ENCODE measurements around the gene CABCOCO1.

The CABCOCO1 gene

GRCh38 chr10:61662794-61663259 lies at the start of gene CABCOCO1:
CABCOCO1 (plus strand) TSS chr10:61662929; CDS start chr10:61662973, 44 bp downstream.
- DNase-seq: no peak

- DNase-seq: no peak
Observed at GRCh38 chr10:61613665-61614064, 49.1 kb upstream of the CABCOCO1 start.

GRCh38 chr10:61616611-61617010 lies 46.1 kb upstream of the CABCOCO1 start:
- DNase-seq: no peak

- no peak for DNase-seq
Observed at GRCh38 chr10:61617180-61617579, 45.5 kb upstream of the CABCOCO1 start.

- DNase-seq: no peak
Observed at GRCh38 chr10:61617586-61617985, 45.1 kb upstream of the CABCOCO1 start.

- no peak for DNase-seq
Observed at GRCh38 chr10:61618388-61618961, 44.3 kb upstream of the CABCOCO1 start.

- DNase-seq: no peak
Observed at GRCh38 chr10:61620506-61620905, 42.2 kb upstream of the CABCOCO1 start.

- no peak for DNase-seq
Observed at GRCh38 chr10:61621605-61622051, 41.1 kb upstream of the CABCOCO1 start.

- no peak for DNase-seq
Observed at GRCh38 chr10:61623161-61623560, 39.6 kb upstream of the CABCOCO1 start.

- DNase-seq: no peak
Observed at GRCh38 chr10:61626209-61626608, 36.5 kb upstream of the CABCOCO1 start.

GRCh38 chr10:61627266-61627665 lies 35.5 kb upstream of the CABCOCO1 start:
- DNase-seq: no peak

GRCh38 chr10:61628151-61628874 lies 34.4 kb upstream of the CABCOCO1 start:
- DNase-seq: no peak

- DNase-seq: no peak
Observed at GRCh38 chr10:61628875-61629513, 33.7 kb upstream of the CABCOCO1 start.

- no peak for DNase-seq
Observed at GRCh38 chr10:61629576-61629975, 33.2 kb upstream of the CABCOCO1 start.

GRCh38 chr10:61632057-61632670 lies 30.6 kb upstream of the CABCOCO1 start:
- DNase-seq: no peak

- no peak for DNase-seq
Observed at GRCh38 chr10:61633665-61634064, 29.1 kb upstream of the CABCOCO1 start.

- DNase-seq: no peak
Observed at GRCh38 chr10:61634746-61635145, 28.0 kb upstream of the CABCOCO1 start.

- DNase-seq: no peak
Observed at GRCh38 chr10:61635471-61635870, 27.3 kb upstream of the CABCOCO1 start.

- DNase-seq: no peak
Observed at GRCh38 chr10:61635932-61636331, 26.8 kb upstream of the CABCOCO1 start.

- no peak for DNase-seq
Observed at GRCh38 chr10:61639952-61640351, 22.8 kb upstream of the CABCOCO1 start.

- DNase-seq: no peak
Observed at GRCh38 chr10:61640856-61641255, 21.9 kb upstream of the CABCOCO1 start.

- DNase-seq: no peak
Observed at GRCh38 chr10:61642150-61642571, 20.6 kb upstream of the CABCOCO1 start.

GRCh38 chr10:61642676-61643075 lies 20.1 kb upstream of the CABCOCO1 start:
- DNase-seq: no peak
